Measurements from ENCODE around the gene TEAD2.

GRCh38 chr19:49380391-49380790 is 18.2 kb upstream of the TEAD2 start:
- no peak for TF ChIP-seq CTCF (IDR thresholded peaks at IDR 0.05)
- no peak for TF ChIP-seq POLR2A (IDR thresholded peaks at IDR 0.05)

Data from esophagus squamous epithelium (tissue), 4 donors.